Fibroblast of lung (primary cell): Measurements from ENCODE around the gene ATP6V0E2.

Source experiments
- EZH2 ChIP-seq: IDR thresholded peaks from 2 replicates; pipeline ENCODE4 v1.5.1; 2012; ENCODE audit warnings: low read length, control low read depth, mild to moderate bottlenecking; ENCODE audit errors: missing control alignments
- TF ChIP-seq, protein P1 (sequence below), 2 donors: IDR thresholded peaks in 1 of 2; conservative IDR thresholded peaks in 1 of 2; 1 replicate in 1 of 2; 2 replicates in 1 of 2; pipeline ENCODE4 v1.5.1; 2011 to 2012; ENCODE audit warnings: low read length in 2 of 2, control low read depth in 1 of 2, inconsistent platforms in 1 of 2, low read depth in 1 of 2, mild to moderate bottlenecking in 1 of 2

- TF ChIP-seq, protein P1, sequence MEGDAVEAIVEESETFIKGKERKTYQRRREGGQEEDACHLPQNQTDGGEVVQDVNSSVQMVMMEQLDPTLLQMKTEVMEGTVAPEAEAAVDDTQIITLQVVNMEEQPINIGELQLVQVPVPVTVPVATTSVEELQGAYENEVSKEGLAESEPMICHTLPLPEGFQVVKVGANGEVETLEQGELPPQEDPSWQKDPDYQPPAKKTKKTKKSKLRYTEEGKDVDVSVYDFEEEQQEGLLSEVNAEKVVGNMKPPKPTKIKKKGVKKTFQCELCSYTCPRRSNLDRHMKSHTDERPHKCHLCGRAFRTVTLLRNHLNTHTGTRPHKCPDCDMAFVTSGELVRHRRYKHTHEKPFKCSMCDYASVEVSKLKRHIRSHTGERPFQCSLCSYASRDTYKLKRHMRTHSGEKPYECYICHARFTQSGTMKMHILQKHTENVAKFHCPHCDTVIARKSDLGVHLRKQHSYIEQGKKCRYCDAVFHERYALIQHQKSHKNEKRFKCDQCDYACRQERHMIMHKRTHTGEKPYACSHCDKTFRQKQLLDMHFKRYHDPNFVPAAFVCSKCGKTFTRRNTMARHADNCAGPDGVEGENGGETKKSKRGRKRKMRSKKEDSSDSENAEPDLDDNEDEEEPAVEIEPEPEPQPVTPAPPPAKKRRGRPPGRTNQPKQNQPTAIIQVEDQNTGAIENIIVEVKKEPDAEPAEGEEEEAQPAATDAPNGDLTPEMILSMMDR (conservative IDR thresholded peaks at IDR 0.05 in 1 of 2, IDR thresholded peaks at IDR 0.05 in 1 of 2; ENCODE audit: low read depth in 1 of 2, low read length in 2 of 2): no peak
- TF ChIP-seq EZH2: no peak
Measured at GRCh38 chr7:149886018-149886415, 12.2 kb downstream of the ATP6V0E2 start.
